Suprapubic skin (tissue), 4 donors: Measurements from ENCODE around the gene KRT81.

Experiments used
- EP300 ChIP-seq: sonication (generic); formaldehyde crosslinking; IDR thresholded peaks from one replicate; pipeline ENCODE4 v1.6.1; 2017; ENCODE audit warnings: antibody characterized with exemption
- POLR2A ChIP-seq, 2 donors: fragments of 450-650 bp; IDR thresholded peaks; one replicate each; pipeline ENCODE4 v1.6.1; 2017; ENCODE audit warnings: antibody characterized with exemption in 2 of 2, mild to moderate bottlenecking in 2 of 2, moderate library complexity in 2 of 2
- POLR2AphosphoS5 ChIP-seq, 3 donors: sonication (generic); formaldehyde crosslinking; IDR thresholded peaks; one replicate each; pipeline ENCODE4 v1.6.1; 2017; ENCODE audit warnings: antibody characterized with exemption in 3 of 3
- TF ChIP-seq, protein P1 (sequence below), 2 donors: fragments of 200-600 bp in 1 of 2; fragments of 450-650 bp in 1 of 2; sonication (generic) in 1 of 2; IDR thresholded peaks; one replicate each; pipeline ENCODE4 v1.5.1; 2016 to 2019; ENCODE audit warnings: antibody characterized with exemption in 2 of 2, mild to moderate bottlenecking in 1 of 2, moderate library complexity in 1 of 2

DNA sequence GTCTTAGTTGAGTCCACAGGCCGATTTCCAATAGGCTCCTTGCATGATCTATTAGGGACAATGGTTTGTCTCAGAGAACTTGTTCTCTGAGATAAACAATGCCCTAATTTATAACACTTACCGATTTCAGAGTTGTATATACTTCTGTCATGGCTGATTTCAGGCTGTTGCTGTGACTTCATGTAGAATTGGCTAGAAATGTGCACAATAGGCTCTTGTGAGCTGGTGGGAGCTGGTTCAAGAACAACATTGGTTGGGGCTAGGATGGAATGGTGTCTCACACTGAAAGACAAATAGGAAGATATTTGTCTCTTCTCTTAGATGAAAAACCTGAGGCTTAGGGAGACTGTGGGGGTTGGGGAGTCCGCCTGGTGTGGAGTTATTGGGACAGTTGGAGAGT is 23.6 kb downstream of the KRT81 start:
- TF ChIP-seq, protein P1, sequence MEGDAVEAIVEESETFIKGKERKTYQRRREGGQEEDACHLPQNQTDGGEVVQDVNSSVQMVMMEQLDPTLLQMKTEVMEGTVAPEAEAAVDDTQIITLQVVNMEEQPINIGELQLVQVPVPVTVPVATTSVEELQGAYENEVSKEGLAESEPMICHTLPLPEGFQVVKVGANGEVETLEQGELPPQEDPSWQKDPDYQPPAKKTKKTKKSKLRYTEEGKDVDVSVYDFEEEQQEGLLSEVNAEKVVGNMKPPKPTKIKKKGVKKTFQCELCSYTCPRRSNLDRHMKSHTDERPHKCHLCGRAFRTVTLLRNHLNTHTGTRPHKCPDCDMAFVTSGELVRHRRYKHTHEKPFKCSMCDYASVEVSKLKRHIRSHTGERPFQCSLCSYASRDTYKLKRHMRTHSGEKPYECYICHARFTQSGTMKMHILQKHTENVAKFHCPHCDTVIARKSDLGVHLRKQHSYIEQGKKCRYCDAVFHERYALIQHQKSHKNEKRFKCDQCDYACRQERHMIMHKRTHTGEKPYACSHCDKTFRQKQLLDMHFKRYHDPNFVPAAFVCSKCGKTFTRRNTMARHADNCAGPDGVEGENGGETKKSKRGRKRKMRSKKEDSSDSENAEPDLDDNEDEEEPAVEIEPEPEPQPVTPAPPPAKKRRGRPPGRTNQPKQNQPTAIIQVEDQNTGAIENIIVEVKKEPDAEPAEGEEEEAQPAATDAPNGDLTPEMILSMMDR (IDR thresholded peaks at IDR 0.05), result no peak
- TF ChIP-seq POLR2AphosphoS5 (IDR thresholded peaks at IDR 0.05) (no peak), POLR2A (IDR thresholded peaks at IDR 0.05) (no peak), EP300 (no peak)
